ENCODE measurements around the gene PDPR.
A peak's percentile ranks its signal among the peaks of the same experiment; 100 is the strongest.
"Not testable (repeated sequence)": the region's sequence is repeated elsewhere in the genome, so short reads cannot be mapped to it uniquely, and the experiment has no call there.

PDPR gene

GRCh38 chr16:70066751-70067150 lies 47.4 kb upstream of the PDPR start:
- H2BK5ac ChIP-seq (ENCODE audit: low read depth, low read length, poor library complexity); H3K27ac ChIP-seq (ENCODE audit: low read depth, low read length); H4K12ac ChIP-seq (ENCODE audit: low read depth, low read length); H3K9me3 ChIP-seq (ENCODE audit: insufficient read depth, low read depth, low read length); H3K79me1 ChIP-seq (ENCODE audit: low read length); H3K14ac ChIP-seq (ENCODE audit: low read length); H3K4ac ChIP-seq (ENCODE audit: low read depth, low read length); H3K4me3 ChIP-seq (ENCODE audit: low read depth, low read length); H3K27me3 ChIP-seq (ENCODE audit: insufficient read depth, low read length); H3K79me2 ChIP-seq (ENCODE audit: control insufficient read depth, insufficient read depth, low read length, poor library complexity); H4K8ac ChIP-seq (ENCODE audit: low read depth, low read length); H3K4me1 ChIP-seq (ENCODE audit: control insufficient read depth in 1 of 2, insufficient read depth in 2 of 2, low read length in 2 of 2); H3K23ac ChIP-seq (ENCODE audit: low read length); H4K91ac ChIP-seq (ENCODE audit: low read depth, low read length); H2BK120ac ChIP-seq (ENCODE audit: insufficient read depth, low read length, poor library complexity); H2AFZ ChIP-seq (ENCODE audit: insufficient read depth, low read length, poor library complexity); H3K9ac ChIP-seq (ENCODE audit: low read length); H3K36me3 ChIP-seq (ENCODE audit: control insufficient read depth in 1 of 2, insufficient read depth in 2 of 2, low read length in 2 of 2); H2AK5ac ChIP-seq (ENCODE audit: low read length); H2BK12ac ChIP-seq (ENCODE audit: low read length); H3K18ac ChIP-seq (ENCODE audit: low read length): not testable (repeated sequence)
- peak overlapping the region; percentile 19 for H3K4me2 ChIP-seq (ENCODE audit: low read length)
- DNase-seq: peak; percentile 13 to 23
- WGBS (ENCODE audit: extremely low coverage, insufficient coverage, insufficient read length): no CpG with 5 or more reads among the region's 14 CpGs

- not testable (repeated sequence) for H2AK5ac ChIP-seq (ENCODE audit: low read length); H3K9me3 ChIP-seq (ENCODE audit: insufficient read depth, low read depth, low read length); H4K8ac ChIP-seq (ENCODE audit: low read depth, low read length)
These were observed 35.1 kb upstream of the PDPR start for GRCh38 chr16:70079081-70079480.

GRCh38 chr16:70081219-70081618 lies 32.9 kb upstream of the PDPR start:
- not testable (repeated sequence) for H3K23ac ChIP-seq (ENCODE audit: low read length); H4K91ac ChIP-seq (ENCODE audit: low read depth, low read length); H3K27ac ChIP-seq (ENCODE audit: low read depth, low read length); H2BK5ac ChIP-seq (ENCODE audit: low read depth, low read length, poor library complexity); H2AFZ ChIP-seq (ENCODE audit: insufficient read depth, low read length, poor library complexity); H3K4me3 ChIP-seq (ENCODE audit: low read depth, low read length); H3K79me2 ChIP-seq (ENCODE audit: control insufficient read depth, insufficient read depth, low read length, poor library complexity); H3K27me3 ChIP-seq (ENCODE audit: insufficient read depth, low read length); H2BK12ac ChIP-seq (ENCODE audit: low read length); H3K4me1 ChIP-seq (ENCODE audit: control insufficient read depth in 1 of 2, insufficient read depth in 2 of 2, low read length in 2 of 2); H2AK5ac ChIP-seq (ENCODE audit: low read length); H2BK120ac ChIP-seq (ENCODE audit: insufficient read depth, low read length, poor library complexity); H3K14ac ChIP-seq (ENCODE audit: low read length); H3K4me2 ChIP-seq (ENCODE audit: low read length); H3K36me3 ChIP-seq (ENCODE audit: control insufficient read depth in 1 of 2, insufficient read depth in 2 of 2, low read length in 2 of 2); H4K12ac ChIP-seq (ENCODE audit: low read depth, low read length); H3K18ac ChIP-seq (ENCODE audit: low read length); H3K9me3 ChIP-seq (ENCODE audit: insufficient read depth, low read depth, low read length); H3K9ac ChIP-seq (ENCODE audit: low read length); H4K8ac ChIP-seq (ENCODE audit: low read depth, low read length); H3K79me1 ChIP-seq (ENCODE audit: low read length); H3K4ac ChIP-seq (ENCODE audit: low read depth, low read length); DNase-seq
- no CpG with 5 or more reads among the region's 7 CpGs for WGBS (ENCODE audit: extremely low coverage, insufficient coverage, insufficient read length)

More at GRCh38 chr16:70079081-70079480, 35.1 kb upstream of the PDPR start:
- H4K91ac ChIP-seq (ENCODE audit: low read depth, low read length); H2BK120ac ChIP-seq (ENCODE audit: insufficient read depth, low read length, poor library complexity); H3K9ac ChIP-seq (ENCODE audit: low read length); H2BK12ac ChIP-seq (ENCODE audit: low read length); H3K27ac ChIP-seq (ENCODE audit: low read depth, low read length); H3K4me2 ChIP-seq (ENCODE audit: low read length); H3K4me3 ChIP-seq (ENCODE audit: low read depth, low read length); H2BK5ac ChIP-seq (ENCODE audit: low read depth, low read length, poor library complexity); H3K79me1 ChIP-seq (ENCODE audit: low read length); DNase-seq; H2AFZ ChIP-seq (ENCODE audit: insufficient read depth, low read length, poor library complexity); H3K23ac ChIP-seq (ENCODE audit: low read length); H4K12ac ChIP-seq (ENCODE audit: low read depth, low read length); H3K36me3 ChIP-seq (ENCODE audit: control insufficient read depth in 1 of 2, insufficient read depth in 2 of 2, low read length in 2 of 2); H3K4ac ChIP-seq (ENCODE audit: low read depth, low read length); H3K18ac ChIP-seq (ENCODE audit: low read length); H3K79me2 ChIP-seq (ENCODE audit: control insufficient read depth, insufficient read depth, low read length, poor library complexity); H3K4me1 ChIP-seq (ENCODE audit: control insufficient read depth in 1 of 2, insufficient read depth in 2 of 2, low read length in 2 of 2); H3K27me3 ChIP-seq (ENCODE audit: insufficient read depth, low read length); H3K14ac ChIP-seq (ENCODE audit: low read length): not testable (repeated sequence)
- WGBS (ENCODE audit: extremely low coverage, insufficient coverage, insufficient read length): no CpG with 5 or more reads among the region's 9 CpGs

GRCh38 chr16:70083931-70084330 lies 30.2 kb upstream of the PDPR start:
- not testable (repeated sequence) for H3K79me1 ChIP-seq (ENCODE audit: low read length); H2BK5ac ChIP-seq (ENCODE audit: low read depth, low read length, poor library complexity); H3K4me2 ChIP-seq (ENCODE audit: low read length); H3K14ac ChIP-seq (ENCODE audit: low read length); H4K12ac ChIP-seq (ENCODE audit: low read depth, low read length); H3K27me3 ChIP-seq (ENCODE audit: insufficient read depth, low read length); H3K36me3 ChIP-seq (ENCODE audit: control insufficient read depth in 1 of 2, insufficient read depth in 2 of 2, low read length in 2 of 2); H2AFZ ChIP-seq (ENCODE audit: insufficient read depth, low read length, poor library complexity); H2AK5ac ChIP-seq (ENCODE audit: low read length); H3K4me1 ChIP-seq (ENCODE audit: control insufficient read depth in 1 of 2, insufficient read depth in 2 of 2, low read length in 2 of 2); H3K79me2 ChIP-seq (ENCODE audit: control insufficient read depth, insufficient read depth, low read length, poor library complexity); H2BK12ac ChIP-seq (ENCODE audit: low read length); H2BK120ac ChIP-seq (ENCODE audit: insufficient read depth, low read length, poor library complexity); H3K18ac ChIP-seq (ENCODE audit: low read length); H3K4me3 ChIP-seq (ENCODE audit: low read depth, low read length); H3K27ac ChIP-seq (ENCODE audit: low read depth, low read length); H4K91ac ChIP-seq (ENCODE audit: low read depth, low read length); H4K8ac ChIP-seq (ENCODE audit: low read depth, low read length); DNase-seq; H3K4ac ChIP-seq (ENCODE audit: low read depth, low read length); H3K9ac ChIP-seq (ENCODE audit: low read length); H3K9me3 ChIP-seq (ENCODE audit: insufficient read depth, low read depth, low read length); H3K23ac ChIP-seq (ENCODE audit: low read length)
- WGBS (ENCODE audit: extremely low coverage, insufficient coverage, insufficient read length): no CpG with 5 or more reads among the region's 4 CpGs
